ENCODE data around the gene TAF1D.

The TAF1D gene

GRCh38 chr11:93724089-93724488 is 17.2 kb downstream of the TAF1D start:
- no peak for DNase-seq (ENCODE audit: low read depth, low spot score)

- DNase-seq (ENCODE audit: low read depth, low spot score) = no peak
These were observed 20.8 kb downstream of the TAF1D start for GRCh38 chr11:93720522-93720921.

- no peak for DNase-seq (ENCODE audit: low read depth, low spot score)
These were observed 22.0 kb downstream of the TAF1D start for GRCh38 chr11:93719310-93719709.

- no peak for DNase-seq (ENCODE audit: low read depth, low spot score)
These were observed 23.2 kb downstream of the TAF1D start for GRCh38 chr11:93718057-93718563.

- DNase-seq (ENCODE audit: low read depth, low spot score) = no peak
These were observed 23.8 kb downstream of the TAF1D start for GRCh38 chr11:93717501-93717900.

GRCh38 chr11:93715797-93716396 is 25.4 kb downstream of the TAF1D start:
- DNase-seq (ENCODE audit: low read depth, low spot score) = no peak

GRCh38 chr11:93712678-93713077 is 28.6 kb downstream of the TAF1D start:
- no peak for DNase-seq (ENCODE audit: low read depth, low spot score)

- no peak for DNase-seq (ENCODE audit: low read depth, low spot score)
These were observed 31.1 kb downstream of the TAF1D start for GRCh38 chr11:93710239-93710638.

GRCh38 chr11:93704237-93704636 is 37.1 kb downstream of the TAF1D start:
- DNase-seq (ENCODE audit: low read depth, low spot score) = no peak

- DNase-seq (ENCODE audit: low read depth, low spot score) = no peak
These were observed 40.5 kb downstream of the TAF1D start for GRCh38 chr11:93700830-93701229.

GRCh38 chr11:93697611-93698010 is 43.7 kb downstream of the TAF1D start:
- no peak for DNase-seq (ENCODE audit: low read depth, low spot score)

GRCh38 chr11:93694557-93694956 is 46.7 kb downstream of the TAF1D start:
- no peak for DNase-seq (ENCODE audit: low read depth, low spot score)

GRCh38 chr11:93694109-93694508 is 47.2 kb downstream of the TAF1D start:
- no peak for DNase-seq (ENCODE audit: low read depth, low spot score)

- no peak for DNase-seq (ENCODE audit: low read depth, low spot score)
These were observed 52.1 kb downstream of the TAF1D start for GRCh38 chr11:93689240-93689639.

- no peak for DNase-seq (ENCODE audit: low read depth, low spot score)
These were observed 54.5 kb downstream of the TAF1D start for GRCh38 chr11:93686812-93687211.

GRCh38 chr11:93686226-93686625 is 55.1 kb downstream of the TAF1D start:
- DNase-seq (ENCODE audit: low read depth, low spot score) = no peak

Data from activated CD4-positive, CD25-positive, alpha-beta regulatory T cell treated with anti-CD3 and anti-CD28 coated beads, Interleukin-2, amount 50 U/mL, for 16 hours (primary cell).